A549 (cell line): ENCODE measurements around the gene YOD1. TPM values are rescaled to one million over a fixed set of nuclear protein-coding genes. Genes with fewer than 3 reads are reported as not detected.

Experiments
- ATAC-seq, 2 experiments: fragments of 200-7000 bp in 1 of 2; fragments of >200 bp in 1 of 2; cut with Nextera tagmentation in 1 of 2; cut with Tn5 transposase in 1 of 2; 3 replicates each; pipeline versions ENCODE4 v1.8.0 to v1.9.1; 2018 to 2020; ENCODE audit warnings: mild to moderate bottlenecking in 1 of 2, moderate library complexity in 1 of 2
- CTCF ChIA-PET: fragments of 300-600 bp; sonication (Branson Sonifier 250); formaldehyde crosslinking; extraction: SDS; loops from one replicate; lab custom pipeline; 2021; ENCODE audit warnings: antibody characterized with exemption, inconsistent platforms; lab: Yijun Ruan, JAX
- POLR2A ChIA-PET: fragments of 350-600 bp; formaldehyde crosslinking; extraction: SDS; loops from one replicate; lab custom pipeline; 2021; ENCODE audit warnings: antibody characterized with exemption, inconsistent platforms; lab: Yijun Ruan, JAX
- DNase-seq, 2 experiments: peaks; one replicate each; pipeline versions ENCODE4 v3.0.0 to v3.0.0-alpha.2; 2011 to 2016; ENCODE audit warnings: low read depth in 1 of 2, low spot score in 1 of 2
- FAIRE-seq: peaks from 2 replicates; lab custom pipeline; 2011; peaks lifted over from hg19 to GRCh38; lab: Jason Lieb, UNC
- H3K27ac ChIP-seq, 2 experiments: fragments of >200 bp; sonication (Bioruptor Twin); formaldehyde crosslinking; 3 replicates each; pipeline ENCODE4 v1.5.1; 2016 to 2017
- H3K4me1 ChIP-seq: fragments of >200 bp; sonication (Bioruptor Twin); formaldehyde crosslinking; 3 replicates; pipeline ENCODE4 v1.6.1; 2016
- H3K4me2 ChIP-seq: fragments of >200 bp; sonication (Bioruptor Twin); formaldehyde crosslinking; 3 replicates; pipeline ENCODE4 v1.6.1; 2016
- H3K4me3 ChIP-seq: fragments of >200 bp; sonication (Bioruptor Twin); formaldehyde crosslinking; 3 replicates; pipeline ENCODE4 v1.5.1; 2016
- H3K9me3 ChIP-seq: fragments of >200 bp; sonication (Bioruptor Twin); formaldehyde crosslinking; 3 replicates; pipeline ENCODE4 v1.6.1; 2016
- CHD2 ChIP-seq: fragments of 150-350 bp; IDR thresholded peaks from 2 replicates; pipeline ENCODE4 v1.6.1; 2014; ENCODE audit warnings: low read length; ENCODE audit not compliant: partially characterized antibody
- CHD4 ChIP-seq: fragments of 200-600 bp; sonication (generic); IDR thresholded peaks from 2 replicates; pipeline ENCODE4 v1.6.1; 2016; ENCODE audit warnings: antibody characterized with exemption, mild to moderate bottlenecking, borderline replicate concordance
- E2F6 ChIP-seq: IDR thresholded peaks from 2 replicates; pipeline ENCODE4 v1.6.1; 2012; ENCODE audit warnings: low read depth, borderline replicate concordance
- EHMT2 ChIP-seq: fragments of 200-600 bp; sonication (generic); IDR thresholded peaks from 2 replicates; pipeline ENCODE4 v1.6.1; 2016; ENCODE audit warnings: antibody characterized with exemption, low read depth, mild to moderate bottlenecking, moderate library complexity
- HES2 ChIP-seq: fragments of >200 bp; sonication (Bioruptor Twin); formaldehyde crosslinking; IDR thresholded peaks from 2 replicates; pipeline ENCODE4 v1.6.1; 2016
- HOXB5 ChIP-seq: fragments of 250-450 bp; sonication (Bioruptor Pico); IDR thresholded peaks from 2 replicates; pipeline ENCODE4 v1.5.0; 2020; ENCODE audit warnings: mild to moderate bottlenecking, moderate library complexity
- KDM5A ChIP-seq: fragments of 200-600 bp; sonication (generic); IDR thresholded peaks from 2 replicates; pipeline ENCODE4 v1.6.1; 2016; ENCODE audit warnings: antibody characterized with exemption, mild to moderate bottlenecking
- MAFK ChIP-seq: fragments of 450-650 bp; IDR thresholded peaks from 2 replicates; pipeline ENCODE4 v1.6.1; 2014; ENCODE audit not compliant: partially characterized antibody
- NPAS2 ChIP-seq: fragments of 250-450 bp; sonication (Bioruptor Pico); IDR thresholded peaks from 2 replicates; pipeline ENCODE4 v1.8.0; 2022; ENCODE audit warnings: mild to moderate bottlenecking, moderate library complexity, borderline replicate concordance
- NR3C1 ChIP-seq: fragments of >200 bp; sonication (Bioruptor Twin); formaldehyde crosslinking; IDR thresholded peaks from 3 replicates; pipeline ENCODE4 v1.6.1; 2017
- PBX3 ChIP-seq: IDR thresholded peaks from 2 replicates; pipeline ENCODE4 v1.6.1; 2012
- RAD21 ChIP-seq, 2 experiments: fragments of >200 bp in 1 of 2; sonication (Bioruptor Twin) in 1 of 2; formaldehyde crosslinking in 1 of 2; IDR thresholded peaks in 1 of 2; conservative IDR thresholded peaks in 1 of 2; 2 replicates in 1 of 2; 3 replicates in 1 of 2; pipeline ENCODE4 v1.6.1; 2012 to 2018; ENCODE audit warnings: inconsistent platforms in 1 of 2
- RFX5 ChIP-seq: fragments of 450-650 bp; IDR thresholded peaks from 2 replicates; pipeline ENCODE4 v1.7.1; 2014; ENCODE audit warnings: antibody characterized with exemption, mild to moderate bottlenecking, moderate library complexity
- SMC3 ChIP-seq: fragments of >200 bp; sonication (Bioruptor Twin); formaldehyde crosslinking; IDR thresholded peaks from 3 replicates; pipeline ENCODE4 v1.6.1; 2018; ENCODE audit warnings: inconsistent platforms
- SREBF2 ChIP-seq: fragments of 450-650 bp; IDR thresholded peaks from 2 replicates; pipeline ENCODE4 v1.6.1; 2014; ENCODE audit warnings: mild to moderate bottlenecking, moderate library complexity
- TP53 ChIP-seq: fragments of 250-450 bp; sonication (Bioruptor Pico); IDR thresholded peaks from 2 replicates; pipeline ENCODE4 v1.5.0; 2021; ENCODE audit warnings: mild to moderate bottlenecking, moderate library complexity
- USF2 ChIP-seq: fragments of 450-650 bp; IDR thresholded peaks from 2 replicates; pipeline ENCODE4 v1.6.1; 2014; ENCODE audit warnings: antibody characterized with exemption
- ZFP36 ChIP-seq: fragments of 450-650 bp; IDR thresholded peaks from 2 replicates; pipeline ENCODE4 v1.6.1; 2014; ENCODE audit warnings: borderline replicate concordance; ENCODE audit not compliant: partially characterized antibody
- ZNF302 ChIP-seq: fragments of 250-450 bp; sonication (Bioruptor Pico); IDR thresholded peaks from 2 replicates; pipeline ENCODE4 v1.9.0; 2021; ENCODE audit warnings: inconsistent platforms, mild to moderate bottlenecking, moderate library complexity
- WGBS: methylation state at CpG from one replicate; pipeline ENCODE4 v1.1.6; 2017; ENCODE audit errors: missing lambda C conversion rate; 5-methylcytosine and 5-hydroxymethylcytosine counted together
- polyA plus RNA-seq, 4 experiments: library from polyadenylated mRNA; depleted of rRNA in 3 of 4; stranded (reverse); fragments of >200 nt; fragmentation: RNase III in 1 of 4; extraction: RNeasy Plus Mini Kit Qiagen cat#74134 plus additional on column Dnase treatment in 1 of 4; gene quantifications; 2 replicates in 3 of 4; 3 replicates in 1 of 4; pipeline ENCODE4 v1.2.3, GENCODE V29; 2011 to 2017

The YOD1 gene
- polyA plus RNA-seq, 2 of the 4 experiments (the other 2 are of a cell fraction), result 7.0 to 10.3 TPM

- no peak for TF ChIP-seq SREBF2
- TF ChIP-seq NPAS2 (CRISPR knock-in tag), result no peak
- no peak for TF ChIP-seq TP53
- no peak for TF ChIP-seq HES2
- TF ChIP-seq EHMT2, result no peak
- peak; percentile 77 to 85 for TF ChIP-seq RAD21 (conservative IDR thresholded peaks at IDR 0.05 in 1 of 2, IDR thresholded peaks at IDR 0.05 in 1 of 2)
- no peak for TF ChIP-seq PBX3
- no peak for TF ChIP-seq RFX5
- no peak for TF ChIP-seq ZFP36
- TF ChIP-seq USF2, result no peak
- TF ChIP-seq, all 56 proteins: peak for 4
Measured at GRCh38 chr1:207084701-207085180, 33.7 kb upstream of the YOD1 start (continued).

GRCh38 chr1:207084232-207084631, 33.2 kb upstream of the YOD1 start:
- FAIRE-seq (no peak), DNase-seq (no peak), ATAC-seq (peak in 1 of 2 experiments; percentile 31; a peak in 3 of 6 replicates)
- CTCF ChIA-PET, result interaction anchor here (0.6 to 8.4 kb wide), 34 partner anchors 9 to 436 kb away, joined by 3 to 94 read pairs (median 4); partner anchors contain the start of genes C4BPA and PFKFB2
- TF ChIP-seq RFX5 (no peak), SMC3 (no peak), CHD2 (no peak), NR3C1 (no peak), HOXB5 (CRISPR knock-in tag) (no peak), KDM5A (no peak), CHD4 (no peak), E2F6 (no peak)
- H3K4me3 ChIP-seq, result no peak overlapping the region
- POLR2A ChIA-PET, result interaction anchor here (1.5 to 2.2 kb wide), 2 partner anchors 31 to 237 kb away, joined by 4 to 8 read pairs; partner anchors contain the start of genes CD55 and PFKFB2
- peak overlapping the region; percentile 14; the same call in 1 of the 3 replicates for H3K4me2 ChIP-seq
- H3K9me3 ChIP-seq, result no peaks in the 10 kb centered on the region
- WGBS, result 34% methylated on average over 2 of the region's 2 CpGs
- 0 out of 6 replicates have a peak overlapping the region, but pooled peaks of 1 of the 2 experiments have one; percentile 3 for H3K27ac ChIP-seq
- peaks cover 41% of the 10 kb centered on the region for H3K4me1 ChIP-seq

- no peak overlapping the region for H3K4me3 ChIP-seq
- FAIRE-seq, result no peak
- DNase-seq, result no peak
- TF ChIP-seq MAFK, result peak; percentile 89
- no peak for TF ChIP-seq ZNF302 (CRISPR knock-in tag)
- ChIA-PET POLR2A (interaction anchor here (1.5 kb wide), 1 partner anchor 240 kb away, joined by 4 read pairs; the partner anchor contains the start of gene CD55), CTCF (interaction anchor here (3.9 to 8.4 kb wide), 3 partner anchors 33 to 417 kb away, joined by 17 to 94 read pairs (median 44); no protein-coding TSS in a partner anchor)
- no peak for ATAC-seq
- no peak overlapping the region for H3K27ac ChIP-seq
- peaks cover 28% of the 10 kb centered on the region for H3K4me1 ChIP-seq
- H3K9me3 ChIP-seq, result no peaks in the 10 kb centered on the region
- 53% methylated on average over 2 of the region's 2 CpGs for WGBS
- H3K4me2 ChIP-seq, result no peak overlapping the region; the same call in 2 of the 3 replicates
Measured at GRCh38 chr1:207081806-207082205, 30.8 kb upstream of the YOD1 start.
